ENCODE results near the gene SCN4B.
A peak's percentile ranks its signal among the peaks of the same experiment; 100 is the strongest.

Gene SCN4B

GRCh38 chr11:118152020-118152551 lies 537 bp downstream of the SCN4B start:
- H3K27me3 ChIP-seq (ENCODE audit: control insufficient read depth in 2 of 2, insufficient read depth in 2 of 2, low read length in 2 of 2), result peaks cover 62 to 65% of the 10 kb centered on the region in 2 donors
- H3K9me3 ChIP-seq (ENCODE audit: control insufficient read depth in 2 of 2, low read length in 2 of 2), result no peaks in the 10 kb centered on the region
- H3K9ac ChIP-seq (ENCODE audit: low read depth in 1 of 2, low read length in 2 of 2), result peak overlapping the region in 1 of 2 donors; percentile 23
- no peaks in the 10 kb centered on the region for H3K36me3 ChIP-seq (ENCODE audit: control insufficient read depth in 2 of 2, insufficient read depth in 2 of 2, low read length in 2 of 2)
- H3K27ac ChIP-seq (ENCODE audit: low read depth in 2 of 2, low read length in 2 of 2), result no peak overlapping the region
- peaks cover 5 to 6% of the 10 kb centered on the region in 2 donors for H3K4me1 ChIP-seq (ENCODE audit: control insufficient read depth in 2 of 2, insufficient read depth in 2 of 2, low read length in 2 of 2)
- H3K4me3 ChIP-seq (ENCODE audit: low read length in 2 of 2), result peak overlapping the region; percentile 54 to 55

GRCh38 chr11:118151431-118151830 lies 1.2 kb downstream of the SCN4B start:
- Histone ChIP-seq H3K4me3 (ENCODE audit: low read length in 2 of 2) (no peak overlapping the region), H3K4me1 (ENCODE audit: control insufficient read depth in 2 of 2, insufficient read depth in 2 of 2, low read length in 2 of 2) (peaks cover 3 to 6% of the 10 kb centered on the region in 2 donors), H3K36me3 (ENCODE audit: control insufficient read depth in 2 of 2, insufficient read depth in 2 of 2, low read length in 2 of 2) (no peaks in the 10 kb centered on the region), H3K9me3 (ENCODE audit: control insufficient read depth in 2 of 2, low read length in 2 of 2) (no peaks in the 10 kb centered on the region), H3K9ac (ENCODE audit: low read depth in 1 of 2, low read length in 2 of 2) (no peak overlapping the region), H3K27ac (ENCODE audit: low read depth in 2 of 2, low read length in 2 of 2) (no peak overlapping the region), H3K27me3 (ENCODE audit: control insufficient read depth in 2 of 2, insufficient read depth in 2 of 2, low read length in 2 of 2) (peaks cover 59 to 61% of the 10 kb centered on the region in 2 donors)

- Histone ChIP-seq H3K9ac (ENCODE audit: low read depth in 1 of 2, low read length in 2 of 2) (no peak overlapping the region), H3K4me1 (ENCODE audit: control insufficient read depth in 2 of 2, insufficient read depth in 2 of 2, low read length in 2 of 2) (peaks cover 3 to 11% of the 10 kb centered on the region in 2 donors), H3K27ac (ENCODE audit: low read depth in 2 of 2, low read length in 2 of 2) (no peak overlapping the region), H3K27me3 (ENCODE audit: control insufficient read depth in 2 of 2, insufficient read depth in 2 of 2, low read length in 2 of 2) (peaks cover 45 to 47% of the 10 kb centered on the region in 2 donors), H3K36me3 (ENCODE audit: control insufficient read depth in 2 of 2, insufficient read depth in 2 of 2, low read length in 2 of 2) (no peaks in the 10 kb centered on the region), H3K4me3 (ENCODE audit: low read length in 2 of 2) (no peak overlapping the region), H3K9me3 (ENCODE audit: control insufficient read depth in 2 of 2, low read length in 2 of 2) (no peaks in the 10 kb centered on the region)
These were observed 3.1 kb downstream of the SCN4B start for GRCh38 chr11:118149493-118149892.

- Histone ChIP-seq H3K9ac (ENCODE audit: low read depth in 1 of 2, low read length in 2 of 2) (no peak overlapping the region), H3K27ac (ENCODE audit: low read depth in 2 of 2, low read length in 2 of 2) (no peak overlapping the region), H3K36me3 (ENCODE audit: control insufficient read depth in 2 of 2, insufficient read depth in 2 of 2, low read length in 2 of 2) (no peaks in the 10 kb centered on the region), H3K4me3 (ENCODE audit: low read length in 2 of 2) (no peak overlapping the region), H3K4me1 (ENCODE audit: control insufficient read depth in 2 of 2, insufficient read depth in 2 of 2, low read length in 2 of 2) (peaks cover 3 to 11% of the 10 kb centered on the region in 2 donors), H3K27me3 (ENCODE audit: control insufficient read depth in 2 of 2, insufficient read depth in 2 of 2, low read length in 2 of 2) (peaks cover 41 to 43% of the 10 kb centered on the region in 2 donors), H3K9me3 (ENCODE audit: control insufficient read depth in 2 of 2, low read length in 2 of 2) (no peaks in the 10 kb centered on the region)
These were observed 3.8 kb downstream of the SCN4B start for GRCh38 chr11:118148856-118149255.

GRCh38 chr11:118148240-118148639 lies 4.4 kb downstream of the SCN4B start:
- Histone ChIP-seq H3K4me1 (ENCODE audit: control insufficient read depth in 2 of 2, insufficient read depth in 2 of 2, low read length in 2 of 2) (peaks cover 3 to 11% of the 10 kb centered on the region in 2 donors), H3K36me3 (ENCODE audit: control insufficient read depth in 2 of 2, insufficient read depth in 2 of 2, low read length in 2 of 2) (no peaks in the 10 kb centered on the region), H3K9ac (ENCODE audit: low read depth in 1 of 2, low read length in 2 of 2) (no peak overlapping the region), H3K4me3 (ENCODE audit: low read length in 2 of 2) (no peak overlapping the region), H3K27ac (ENCODE audit: low read depth in 2 of 2, low read length in 2 of 2) (no peak overlapping the region), H3K27me3 (ENCODE audit: control insufficient read depth in 2 of 2, insufficient read depth in 2 of 2, low read length in 2 of 2) (peaks cover 36 to 43% of the 10 kb centered on the region in 2 donors), H3K9me3 (ENCODE audit: control insufficient read depth in 2 of 2, low read length in 2 of 2) (no peaks in the 10 kb centered on the region)

GRCh38 chr11:118147502-118147901 lies 5.1 kb downstream of the SCN4B start:
- no peak overlapping the region for H3K4me3 ChIP-seq (ENCODE audit: low read length in 2 of 2)
- no peak overlapping the region for H3K27ac ChIP-seq (ENCODE audit: low read depth in 2 of 2, low read length in 2 of 2)

GRCh38 chr11:118146554-118146953 lies 6.1 kb downstream of the SCN4B start:
- H3K27ac ChIP-seq (ENCODE audit: low read depth in 2 of 2, low read length in 2 of 2), result no peak overlapping the region
- peaks cover 0 to 5% of the 10 kb centered on the region in 2 donors for H3K4me1 ChIP-seq (ENCODE audit: control insufficient read depth in 2 of 2, insufficient read depth in 2 of 2, low read length in 2 of 2)
- H3K36me3 ChIP-seq (ENCODE audit: control insufficient read depth in 2 of 2, insufficient read depth in 2 of 2, low read length in 2 of 2), result no peaks in the 10 kb centered on the region
- H3K27me3 ChIP-seq (ENCODE audit: control insufficient read depth in 2 of 2, insufficient read depth in 2 of 2, low read length in 2 of 2), result peaks cover 33 to 34% of the 10 kb centered on the region in 2 donors
- no peaks in the 10 kb centered on the region for H3K9me3 ChIP-seq (ENCODE audit: control insufficient read depth in 2 of 2, low read length in 2 of 2)
- H3K4me3 ChIP-seq (ENCODE audit: low read length in 2 of 2), result no peak overlapping the region
- no peak overlapping the region for H3K9ac ChIP-seq (ENCODE audit: low read depth in 1 of 2, low read length in 2 of 2)

More at GRCh38 chr11:118147502-118147901, 5.1 kb downstream of the SCN4B start:
- no peaks in the 10 kb centered on the region for H3K9me3 ChIP-seq (ENCODE audit: control insufficient read depth in 2 of 2, low read length in 2 of 2)
- H3K36me3 ChIP-seq (ENCODE audit: control insufficient read depth in 2 of 2, insufficient read depth in 2 of 2, low read length in 2 of 2), result no peaks in the 10 kb centered on the region
- peaks cover 41% of the 10 kb centered on the region in 2 donors for H3K27me3 ChIP-seq (ENCODE audit: control insufficient read depth in 2 of 2, insufficient read depth in 2 of 2, low read length in 2 of 2)
- H3K9ac ChIP-seq (ENCODE audit: low read depth in 1 of 2, low read length in 2 of 2), result no peak overlapping the region
- H3K4me1 ChIP-seq (ENCODE audit: control insufficient read depth in 2 of 2, insufficient read depth in 2 of 2, low read length in 2 of 2), result peaks cover 0 to 11% of the 10 kb centered on the region in 2 donors

GRCh38 chr11:118145285-118146227 lies 7.1 kb downstream of the SCN4B start:
- Histone ChIP-seq H3K4me1 (ENCODE audit: control insufficient read depth in 2 of 2, insufficient read depth in 2 of 2, low read length in 2 of 2) (peaks cover 0 to 5% of the 10 kb centered on the region in 2 donors), H3K27ac (ENCODE audit: low read depth in 2 of 2, low read length in 2 of 2) (no peak overlapping the region), H3K9ac (ENCODE audit: low read depth in 1 of 2, low read length in 2 of 2) (peak overlapping the region in 1 of 2 donors; percentile 54), H3K36me3 (ENCODE audit: control insufficient read depth in 2 of 2, insufficient read depth in 2 of 2, low read length in 2 of 2) (no peaks in the 10 kb centered on the region), H3K4me3 (ENCODE audit: low read length in 2 of 2) (peak overlapping the region; percentile 67), H3K27me3 (ENCODE audit: control insufficient read depth in 2 of 2, insufficient read depth in 2 of 2, low read length in 2 of 2) (peaks cover 27 to 33% of the 10 kb centered on the region in 2 donors), H3K9me3 (ENCODE audit: control insufficient read depth in 2 of 2, low read length in 2 of 2) (no peaks in the 10 kb centered on the region)

GRCh38 chr11:118144301-118145268 lies 8.0 kb downstream of the SCN4B start:
- Histone ChIP-seq H3K36me3 (ENCODE audit: control insufficient read depth in 2 of 2, insufficient read depth in 2 of 2, low read length in 2 of 2) (no peaks in the 10 kb centered on the region), H3K27me3 (ENCODE audit: control insufficient read depth in 2 of 2, insufficient read depth in 2 of 2, low read length in 2 of 2) (peaks cover 20 to 31% of the 10 kb centered on the region in 2 donors), H3K4me3 (ENCODE audit: low read length in 2 of 2) (no peak overlapping the region), H3K27ac (ENCODE audit: low read depth in 2 of 2, low read length in 2 of 2) (no peak overlapping the region), H3K4me1 (ENCODE audit: control insufficient read depth in 2 of 2, insufficient read depth in 2 of 2, low read length in 2 of 2) (peaks cover 0 to 5% of the 10 kb centered on the region in 2 donors), H3K9me3 (ENCODE audit: control insufficient read depth in 2 of 2, low read length in 2 of 2) (no peaks in the 10 kb centered on the region), H3K9ac (ENCODE audit: low read depth in 1 of 2, low read length in 2 of 2) (no peak overlapping the region)
